H1 (cell line): ENCODE results near the gene RNF123. TPM values are rescaled to one million over a fixed set of nuclear protein-coding genes. Genes with fewer than 3 reads are reported as not detected.
A peak's percentile ranks its signal among the peaks of the same experiment; 100 is the strongest.

Source experiments
- EP300 ChIP-seq, 2 experiments: IDR thresholded peaks; 1 replicate in 1 of 2; 2 replicates in 1 of 2; pipeline ENCODE4 v1.6.1; 2011 to 2012; ENCODE audit warnings: low read depth in 2 of 2, low read length in 2 of 2, mild to moderate bottlenecking in 2 of 2, borderline replicate concordance in 1 of 2, inconsistent platforms in 1 of 2, moderate library complexity in 1 of 2
- KDM1A ChIP-seq: fragments of 200-600, 300-600 bp; sonication (generic); IDR thresholded peaks from 2 replicates; pipeline ENCODE4 v1.7.1; 2016; ENCODE audit warnings: mild to moderate bottlenecking, low read length, borderline replicate concordance
- MAFK ChIP-seq: IDR thresholded peaks from 2 replicates; pipeline ENCODE4 v1.6.1; 2012; ENCODE audit warnings: low read depth, mild to moderate bottlenecking, improper control_type of control experiment, low read length
- TEAD4 ChIP-seq: IDR thresholded peaks from 2 replicates; pipeline ENCODE4 v1.6.1; 2012; ENCODE audit warnings: low read depth, low read length, inconsistent platforms, mixed read lengths
- polyA plus RNA-seq, 7 experiments: library from polyadenylated mRNA; depleted of rRNA in 3 of 7; stranded (reverse) in 5 of 7; unstranded in 2 of 7; fragments of >200 nt in 5 of 7; fragments of 200-250 nt in 2 of 7; gene quantifications; 1 replicate in 5 of 7; 2 replicates in 1 of 7; 4 replicates in 1 of 7; pipeline versions ENCODE4 v1.2.1 to v1.2.3, GENCODE V29; 2011 to 2013; ENCODE audit warnings: missing spikeins in 2 of 7, mixed read lengths in 2 of 7
- total RNA-seq: library from RNA; stranded (reverse); fragmentation: NEBNext Ultra II Directional; extraction: Animal tissue kit (Norgen Biotek cat#: 25700); gene quantifications from 2 replicates; pipeline ENCODE4 v1.2.1, GENCODE V29; 2021
- TF ChIP-seq, protein P1 (sequence below): IDR thresholded peaks from 2 replicates; pipeline ENCODE4 v1.6.1; 2012; ENCODE audit warnings: inconsistent platforms

Gene RNF123
- total and polyA plus RNA-seq, 2 of the 8 experiments (the other 6 are each of a cell fraction or from before 2014, with no cell fraction given), result 30.5 to 57.7 TPM

DNA sequence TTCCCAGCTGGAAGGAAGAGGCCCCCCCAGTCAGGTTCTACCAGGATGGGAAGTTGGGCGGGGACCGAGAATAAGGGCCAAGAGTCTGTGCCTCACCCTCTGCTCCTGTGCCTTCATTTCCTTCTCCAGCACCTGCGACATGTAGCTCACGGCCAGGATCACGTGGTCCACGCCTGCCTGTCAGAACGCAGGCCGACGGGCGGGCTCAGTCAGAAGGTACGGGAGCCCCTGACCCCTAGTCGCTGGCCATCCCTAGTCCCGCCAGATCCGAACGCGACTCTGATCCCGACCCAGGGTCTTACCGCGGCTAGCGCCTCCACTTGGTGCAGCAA, 33.9 kb downstream of the RNF123 start (continued):
- TF ChIP-seq TEAD4, result no peak
- no peak for TF ChIP-seq EP300 (IDR thresholded peaks at IDR 0.05; ENCODE audit: borderline replicate concordance in 1 of 2, low read depth in 2 of 2, low read length in 2 of 2)
- no peak for TF ChIP-seq MAFK
- no peak for TF ChIP-seq KDM1A
- TF ChIP-seq, protein P1, sequence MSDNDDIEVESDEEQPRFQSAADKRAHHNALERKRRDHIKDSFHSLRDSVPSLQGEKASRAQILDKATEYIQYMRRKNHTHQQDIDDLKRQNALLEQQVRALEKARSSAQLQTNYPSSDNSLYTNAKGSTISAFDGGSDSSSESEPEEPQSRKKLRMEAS, result peak; percentile 82
